Liver (tissue), 9 donors: ENCODE results near the gene TMEM135. TPM values are rescaled to one million over a fixed set of nuclear protein-coding genes. Genes with fewer than 3 reads are reported as not detected.

ENCODE experiments used
- DNase-seq: peaks from one replicate; pipeline ENCODE4 v3.0.0-alpha.2; 2017; ENCODE audit warnings: low spot score
- H3K27ac ChIP-seq, 2 donors: one replicate each; pipeline ENCODE4 v1.7.0; 2013; ENCODE audit warnings: inconsistent platforms in 2 of 2, low read length in 2 of 2, control low read depth in 1 of 2, low read depth in 1 of 2, mild to moderate bottlenecking in 1 of 2
- H3K27me3 ChIP-seq, 4 donors: one replicate each; pipeline versions ENCODE4 v1.6.1 to v1.7.0; 2013; ENCODE audit warnings: low read length in 3 of 4, inconsistent platforms in 1 of 4, mild to moderate bottlenecking in 1 of 4, moderate library complexity in 1 of 4; ENCODE audit not compliant: control insufficient read depth in 4 of 4, insufficient read depth in 4 of 4
- H3K36me3 ChIP-seq, 4 donors: one replicate each; pipeline versions ENCODE4 v1.6.1 to v1.7.0; 2013; ENCODE audit warnings: low read length in 3 of 4, mild to moderate bottlenecking in 3 of 4, low read depth in 1 of 4, moderate library complexity in 1 of 4; ENCODE audit not compliant: control insufficient read depth in 4 of 4, insufficient read depth in 3 of 4
- H3K4me1 ChIP-seq, 4 donors: one replicate each; pipeline versions ENCODE4 v1.6.1 to v1.7.0; 2013; ENCODE audit warnings: low read length in 3 of 4, mild to moderate bottlenecking in 3 of 4, moderate library complexity in 1 of 4; ENCODE audit not compliant: control insufficient read depth in 4 of 4, insufficient read depth in 4 of 4
- H3K4me3 ChIP-seq, 3 donors: one replicate each; pipeline versions ENCODE4 v1.6.1 to v1.7.0; 2013; ENCODE audit warnings: low read length in 3 of 3, control low read depth in 1 of 3, low read depth in 1 of 3, mild to moderate bottlenecking in 1 of 3
- H3K9ac ChIP-seq, 2 donors: one replicate each; pipeline ENCODE4 v1.7.0; 2013; ENCODE audit warnings: low read length in 2 of 2, mild to moderate bottlenecking in 2 of 2, moderate library complexity in 2 of 2, control low read depth in 1 of 2, low read depth in 1 of 2
- H3K9me3 ChIP-seq, 4 donors: one replicate each; pipeline versions ENCODE4 v1.6.1 to v1.7.0; 2013; ENCODE audit warnings: low read length in 3 of 4; ENCODE audit not compliant: control insufficient read depth in 4 of 4
- ATF3 ChIP-seq: IDR thresholded peaks from 2 replicates; pipeline ENCODE4 v1.6.1; 2016; ENCODE audit warnings: antibody characterized with exemption
- EGR1 ChIP-seq, 2 donors: IDR thresholded peaks; 2 replicates each; pipeline ENCODE4 v1.6.1; 2016 to 2018; ENCODE audit warnings: antibody characterized with exemption in 2 of 2, low read depth in 2 of 2
- FOXA1 ChIP-seq: IDR thresholded peaks from 2 replicates; pipeline ENCODE4 v1.6.1; 2016; ENCODE audit warnings: antibody characterized with exemption
- FOXA2 ChIP-seq: IDR thresholded peaks from 2 replicates; pipeline ENCODE4 v1.6.1; 2016; ENCODE audit warnings: antibody characterized with exemption
- GABPA ChIP-seq, 2 donors: IDR thresholded peaks in 1 of 2; conservative IDR thresholded peaks in 1 of 2; 2 replicates each; pipeline ENCODE4 v1.6.1; 2016; ENCODE audit warnings: antibody characterized with exemption in 2 of 2, mild to moderate bottlenecking in 1 of 2, moderate library complexity in 1 of 2
- HNF4A ChIP-seq, 2 donors: conservative IDR thresholded peaks; 2 replicates each; pipeline ENCODE4 v1.6.1; 2016; ENCODE audit warnings: antibody characterized with exemption in 2 of 2, mild to moderate bottlenecking in 2 of 2
- HNF4G ChIP-seq: IDR thresholded peaks from 2 replicates; pipeline ENCODE4 v1.6.1; 2016; ENCODE audit warnings: antibody characterized with exemption
- JUND ChIP-seq, 2 donors: IDR thresholded peaks; 2 replicates each; pipeline ENCODE4 v1.6.1; 2016; ENCODE audit warnings: antibody characterized with exemption in 2 of 2
- MAX ChIP-seq: IDR thresholded peaks from 2 replicates; pipeline ENCODE4 v1.6.1; 2016; ENCODE audit warnings: antibody characterized with exemption
- NR2F2 ChIP-seq: IDR thresholded peaks from 2 replicates; pipeline ENCODE4 v1.6.1; 2016; ENCODE audit warnings: antibody characterized with exemption
- RAD21 ChIP-seq, 2 donors: IDR thresholded peaks; 2 replicates each; pipeline ENCODE4 v1.6.1; 2016; ENCODE audit warnings: antibody characterized with exemption in 2 of 2, mild to moderate bottlenecking in 2 of 2
- RXRA ChIP-seq, 2 donors: IDR thresholded peaks; 2 replicates each; pipeline ENCODE4 v1.6.1; 2017 to 2018; ENCODE audit warnings: antibody characterized with exemption in 2 of 2, mild to moderate bottlenecking in 1 of 2
- SP1 ChIP-seq: IDR thresholded peaks from 2 replicates; pipeline ENCODE4 v1.6.1; 2018; ENCODE audit warnings: antibody characterized with exemption, mild to moderate bottlenecking
- TAF1 ChIP-seq: conservative IDR thresholded peaks from 2 replicates; pipeline ENCODE4 v1.6.1; 2016; ENCODE audit warnings: antibody characterized with exemption, mild to moderate bottlenecking
- YY1 ChIP-seq: IDR thresholded peaks from 2 replicates; pipeline ENCODE4 v1.6.1; 2016; ENCODE audit warnings: antibody characterized with exemption, mild to moderate bottlenecking
- ZBTB33 ChIP-seq: IDR thresholded peaks from 2 replicates; pipeline ENCODE4 v1.6.1; 2016; ENCODE audit warnings: antibody characterized with exemption
- WGBS: extraction: QIAGEN DNeasy Blood & Tissue Kit; methylation state at CpG from one replicate; pipeline ENCODE4 v1.1.7; 2013; 5-methylcytosine and 5-hydroxymethylcytosine counted together
- polyA plus RNA-seq, 2 donors: library from polyadenylated mRNA; stranded (reverse) in 1 of 2; unstranded in 1 of 2; fragments of 200-250 nt in 1 of 2; fragments of >200 nt in 1 of 2; fragmentation: Nextera tagmentation in 1 of 2; extraction: Ambion mirVana in 1 of 2; gene quantifications; one replicate each; pipeline versions ENCODE4 v1.2.1 to v1.2.3, GENCODE V29; 2013 to 2015
- total RNA-seq, 2 donors: library from RNA; depleted of rRNA; stranded (reverse); fragments of >200 nt; gene quantifications; one replicate each; pipeline ENCODE4 v1.2.3, GENCODE V29; 2014
- TF ChIP-seq, protein P1 (sequence below): IDR thresholded peaks from 2 replicates; pipeline ENCODE4 v1.6.1; 2016; ENCODE audit warnings: antibody characterized with exemption, mild to moderate bottlenecking
- TF ChIP-seq, protein P2 (sequence below): fragments of 150-350 bp; IDR thresholded peaks from 2 replicates; pipeline ENCODE4 v1.5.1; 2017; ENCODE audit warnings: improper control_type of control experiment, low read depth, low read length; ENCODE audit not compliant: missing input control
- donor health status: healthy.
- donor health status: healthy.
- donor health status: healthy.
- donor health status: healthy.
- donor health status: healthy.

Gene TMEM135
- total and polyA plus RNA-seq, 4 donors, result 10.0 to 38.9 (median 23.5) TPM

DNA sequence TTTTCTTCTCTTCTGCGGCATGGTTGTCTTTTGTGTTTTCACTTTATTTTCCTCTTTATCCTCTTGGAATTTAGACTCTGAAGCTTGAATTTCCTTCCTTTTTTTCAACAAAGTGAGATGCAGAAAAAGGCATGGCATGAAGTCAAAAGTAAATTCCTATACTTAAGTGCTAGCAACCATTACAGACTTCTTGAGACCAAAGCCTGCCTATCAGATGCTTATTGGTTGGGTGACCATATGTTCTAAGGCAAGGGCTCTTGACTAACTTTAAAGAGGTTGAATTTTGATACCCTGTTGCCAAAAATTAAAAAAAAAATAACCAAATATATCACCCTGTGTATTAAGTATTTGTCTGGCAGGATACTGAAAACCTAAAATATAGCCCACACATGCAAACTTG, 237.4 kb downstream of the TMEM135 start:
- H3K27me3 ChIP-seq, result no peaks in the 10 kb centered on the region
- no peak overlapping the region for H3K27ac ChIP-seq
- no peak for DNase-seq
- 88% methylated on average over 1 of the region's 1 CpG for WGBS
- H3K9me3 ChIP-seq, result no peaks in the 10 kb centered on the region
- H3K9ac ChIP-seq, result no peak overlapping the region
- H3K4me1 ChIP-seq, result peaks cover 0 to 2% (median under 1%) of the 10 kb centered on the region in 4 donors
- H3K4me3 ChIP-seq, result no peak overlapping the region
- no peaks in the 10 kb centered on the region for H3K36me3 ChIP-seq
- TF ChIP-seq FOXA2 (no peak), YY1 (no peak), MAX (no peak), ZBTB33 (no peak)
- TF ChIP-seq, protein P1, sequence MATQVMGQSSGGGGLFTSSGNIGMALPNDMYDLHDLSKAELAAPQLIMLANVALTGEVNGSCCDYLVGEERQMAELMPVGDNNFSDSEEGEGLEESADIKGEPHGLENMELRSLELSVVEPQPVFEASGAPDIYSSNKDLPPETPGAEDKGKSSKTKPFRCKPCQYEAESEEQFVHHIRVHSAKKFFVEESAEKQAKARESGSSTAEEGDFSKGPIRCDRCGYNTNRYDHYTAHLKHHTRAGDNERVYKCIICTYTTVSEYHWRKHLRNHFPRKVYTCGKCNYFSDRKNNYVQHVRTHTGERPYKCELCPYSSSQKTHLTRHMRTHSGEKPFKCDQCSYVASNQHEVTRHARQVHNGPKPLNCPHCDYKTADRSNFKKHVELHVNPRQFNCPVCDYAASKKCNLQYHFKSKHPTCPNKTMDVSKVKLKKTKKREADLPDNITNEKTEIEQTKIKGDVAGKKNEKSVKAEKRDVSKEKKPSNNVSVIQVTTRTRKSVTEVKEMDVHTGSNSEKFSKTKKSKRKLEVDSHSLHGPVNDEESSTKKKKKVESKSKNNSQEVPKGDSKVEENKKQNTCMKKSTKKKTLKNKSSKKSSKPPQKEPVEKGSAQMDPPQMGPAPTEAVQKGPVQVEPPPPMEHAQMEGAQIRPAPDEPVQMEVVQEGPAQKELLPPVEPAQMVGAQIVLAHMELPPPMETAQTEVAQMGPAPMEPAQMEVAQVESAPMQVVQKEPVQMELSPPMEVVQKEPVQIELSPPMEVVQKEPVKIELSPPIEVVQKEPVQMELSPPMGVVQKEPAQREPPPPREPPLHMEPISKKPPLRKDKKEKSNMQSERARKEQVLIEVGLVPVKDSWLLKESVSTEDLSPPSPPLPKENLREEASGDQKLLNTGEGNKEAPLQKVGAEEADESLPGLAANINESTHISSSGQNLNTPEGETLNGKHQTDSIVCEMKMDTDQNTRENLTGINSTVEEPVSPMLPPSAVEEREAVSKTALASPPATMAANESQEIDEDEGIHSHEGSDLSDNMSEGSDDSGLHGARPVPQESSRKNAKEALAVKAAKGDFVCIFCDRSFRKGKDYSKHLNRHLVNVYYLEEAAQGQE, result no peak

- 29% methylated on average over 2 of the region's 2 CpGs for WGBS
- no peak overlapping the region for H3K4me3 ChIP-seq
- H3K27me3 ChIP-seq, result no peaks in the 10 kb centered on the region
- DNase-seq, result no peak
- peaks cover 2 to 10% (median 7%) of the 10 kb centered on the region in 4 donors for H3K4me1 ChIP-seq
- H3K36me3 ChIP-seq, result no peaks in the 10 kb centered on the region
- no peak overlapping the region for H3K9ac ChIP-seq
- peak overlapping the region in 1 of 2 donors; percentile 41 for H3K27ac ChIP-seq
- no peaks in the 10 kb centered on the region for H3K9me3 ChIP-seq
- TF ChIP-seq ZBTB33 (peak; percentile 48), GABPA (IDR thresholded peaks at IDR 0.05 in 1 of 2, conservative IDR thresholded peaks at IDR 0.05 in 1 of 2) (no peak), FOXA2 (peak; percentile 62), RAD21 (IDR thresholded peaks at IDR 0.05) (peak; percentile 18 to 32), EGR1 (IDR thresholded peaks at IDR 0.05; ENCODE audit: low read depth in 2 of 2) (no peak), FOXA1 (peak; percentile 36), SP1 (peak; percentile 61), HNF4A (conservative IDR thresholded peaks at IDR 0.05) (peak; percentile 90 to 96), RXRA (IDR thresholded peaks at IDR 0.05) (peak; percentile 77 to 80), HNF4G (peak; percentile 53), MAX (peak; percentile 77), YY1 (peak; percentile 69), TAF1 (no peak), NR2F2 (no peak), ATF3 (no peak), JUND (IDR thresholded peaks at IDR 0.05) (peak; percentile 74 to 76)
- TF ChIP-seq, protein P2, sequence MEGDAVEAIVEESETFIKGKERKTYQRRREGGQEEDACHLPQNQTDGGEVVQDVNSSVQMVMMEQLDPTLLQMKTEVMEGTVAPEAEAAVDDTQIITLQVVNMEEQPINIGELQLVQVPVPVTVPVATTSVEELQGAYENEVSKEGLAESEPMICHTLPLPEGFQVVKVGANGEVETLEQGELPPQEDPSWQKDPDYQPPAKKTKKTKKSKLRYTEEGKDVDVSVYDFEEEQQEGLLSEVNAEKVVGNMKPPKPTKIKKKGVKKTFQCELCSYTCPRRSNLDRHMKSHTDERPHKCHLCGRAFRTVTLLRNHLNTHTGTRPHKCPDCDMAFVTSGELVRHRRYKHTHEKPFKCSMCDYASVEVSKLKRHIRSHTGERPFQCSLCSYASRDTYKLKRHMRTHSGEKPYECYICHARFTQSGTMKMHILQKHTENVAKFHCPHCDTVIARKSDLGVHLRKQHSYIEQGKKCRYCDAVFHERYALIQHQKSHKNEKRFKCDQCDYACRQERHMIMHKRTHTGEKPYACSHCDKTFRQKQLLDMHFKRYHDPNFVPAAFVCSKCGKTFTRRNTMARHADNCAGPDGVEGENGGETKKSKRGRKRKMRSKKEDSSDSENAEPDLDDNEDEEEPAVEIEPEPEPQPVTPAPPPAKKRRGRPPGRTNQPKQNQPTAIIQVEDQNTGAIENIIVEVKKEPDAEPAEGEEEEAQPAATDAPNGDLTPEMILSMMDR, result no peak
- TF ChIP-seq, protein P1, result peak; percentile 27
Observed at GRCh38 chr11:87280143-87280542, 242.4 kb downstream of the TMEM135 start.
